K562 (cell line): Measurements from ENCODE around the gene KLHL24. TPM values are rescaled to one million over a fixed set of nuclear protein-coding genes. Genes with fewer than 3 reads are reported as not detected.

Experiments used
- ATAC-seq: fragments of 200-7000 bp; cut with Tn5 transposase; 3 replicates; pipeline ENCODE4 v1.9.1; 2020; ENCODE audit warnings: moderate library complexity
- BruUV-seq: library from RNA; stranded (reverse); fragments of 400-500 nt; replicated peaks from 2 replicates; lab custom pipeline; 2021; lab: Mats Ljungman, UMichigan
- CTCF ChIA-PET: fragments of 300-600 bp; formaldehyde crosslinking; extraction: SDS; loops from one replicate; lab custom pipeline; 2021; ENCODE audit warnings: low intra/inter-chr PET ratio; lab: Yijun Ruan, JAX
- POLR2A ChIA-PET: fragments of 300-600, 350-650 bp; sonication (Branson Sonifier 250); formaldehyde crosslinking; extraction: SDS; loops from one replicate; lab custom pipeline; 2021; ENCODE audit warnings: antibody characterized with exemption, inconsistent platforms; lab: Yijun Ruan, JAX
- DNase-seq, 4 experiments: peaks; one replicate each; pipeline versions ENCODE4 v3.0.0 to v3.0.0-alpha.2; 2011 to 2018; ENCODE audit warnings: low spot score in 3 of 4, mixed read lengths in 3 of 4; ENCODE audit errors: extremely low read depth in 1 of 4
- FAIRE-seq: peaks from 2 replicates; lab custom pipeline; 2011; peaks lifted over from hg19 to GRCh38; lab: Jason Lieb, UNC
- H2AFZ ChIP-seq: 2 replicates; pipeline ENCODE4 v1.6.0; 2011; ENCODE audit warnings: low read depth, low read length, control low read depth, inconsistent platforms
- H3K27ac ChIP-seq: fragments of 200-600 bp; 3 replicates; pipeline ENCODE4 v1.8.0; 2011; ENCODE audit warnings: low read depth, mild to moderate bottlenecking, control low read depth, inconsistent platforms, low read length, moderate library complexity, mixed read lengths; ENCODE audit errors: extremely low read depth
- H3K27me3 ChIP-seq, 2 experiments: fragments of 300-600 bp in 1 of 2; 2 replicates in 1 of 2; 3 replicates in 1 of 2; pipeline versions ENCODE4 v1.6.0 to v1.8.0; 2011; ENCODE audit warnings: inconsistent platforms in 2 of 2, low read length in 2 of 2, mild to moderate bottlenecking in 1 of 2, mixed read lengths in 1 of 2, moderate library complexity in 1 of 2; ENCODE audit not compliant: control insufficient read depth in 2 of 2, insufficient read depth in 2 of 2
- H3K36me3 ChIP-seq: fragments of 300-600 bp; 3 replicates; pipeline ENCODE4 v1.8.0; 2011; ENCODE audit warnings: mild to moderate bottlenecking, low read length, inconsistent platforms; ENCODE audit not compliant: control insufficient read depth, insufficient read depth
- H3K4me1 ChIP-seq, 2 experiments: fragments of 200-600 bp in 1 of 2; replicated peaks in 1 of 2; 2 replicates in 1 of 2; 3 replicates in 1 of 2; pipeline versions ENCODE4 v1.5.1 to v1.8.0; 2011; ENCODE audit warnings: inconsistent platforms in 2 of 2, low read length in 2 of 2, mild to moderate bottlenecking in 1 of 2, mixed read lengths in 1 of 2, moderate library complexity in 1 of 2; ENCODE audit not compliant: control insufficient read depth in 2 of 2, insufficient read depth in 2 of 2
- H3K4me2 ChIP-seq: 2 replicates; pipeline ENCODE4 v1.6.1; 2011; ENCODE audit warnings: low read length, control low read depth, inconsistent platforms, mixed read lengths; ENCODE audit not compliant: insufficient read depth
- H3K4me3 ChIP-seq: fragments of 200-600 bp; sonication (generic), shearing (Covaris generic); 2 replicates; pipeline ENCODE4 v1.5.1; 2016; ENCODE audit warnings: control low read depth, inconsistent platforms
- H3K79me2 ChIP-seq: fragments of 200-600 bp; 3 replicates; pipeline ENCODE4 v1.8.0; 2011; ENCODE audit warnings: low read length, inconsistent platforms; ENCODE audit not compliant: control insufficient read depth, insufficient read depth
- H3K9ac ChIP-seq, 2 experiments: 2 replicates each; pipeline versions ENCODE4 v1.6.0 to v1.6.1; 2011; ENCODE audit warnings: low read depth in 2 of 2, low read length in 2 of 2, control low read depth in 1 of 2, inconsistent platforms in 1 of 2, mild to moderate bottlenecking in 1 of 2, mixed read lengths in 1 of 2; ENCODE audit not compliant: insufficient read depth in 1 of 2
- H3K9me1 ChIP-seq: one replicate; pipeline ENCODE4 v1.6.0; 2011; ENCODE audit warnings: inconsistent platforms, mild to moderate bottlenecking, low read length, moderate library complexity; ENCODE audit not compliant: control insufficient read depth, insufficient read depth
- H3K9me3 ChIP-seq: replicated peaks from 2 replicates; pipeline ENCODE4 v1.5.1; 2011; ENCODE audit warnings: low read depth, low read length, inconsistent platforms; ENCODE audit not compliant: control insufficient read depth, insufficient read depth
- H4K20me1 ChIP-seq: replicated peaks from 2 replicates; pipeline ENCODE4 v1.6.1; 2011; ENCODE audit warnings: low read length, inconsistent platforms, mixed read lengths; ENCODE audit not compliant: control insufficient read depth, insufficient read depth
- FOS ChIP-seq: IDR thresholded peaks from 3 replicates; pipeline ENCODE4 v1.6.1; 2011; ENCODE audit not compliant: insufficient read length; ENCODE audit errors: extremely low read depth
- GABPB2 ChIP-seq: fragments of 250-450 bp; sonication (Bioruptor Pico); conservative IDR thresholded peaks from 2 replicates; pipeline ENCODE4 v1.5.1; 2021; ENCODE audit warnings: mild to moderate bottlenecking
- MAFF ChIP-seq: IDR thresholded peaks from 2 replicates; pipeline ENCODE4 v1.6.1; 2012; ENCODE audit warnings: low read length, improper control_type of control experiment
- NFE2 ChIP-seq: IDR thresholded peaks from 2 replicates; pipeline ENCODE4 v1.6.1; 2014; ENCODE audit warnings: antibody characterized with exemption, low read depth
- RBM14 ChIP-seq: fragments of 200-400 bp; formaldehyde crosslinking; IDR thresholded peaks from 2 replicates; pipeline ENCODE4 v1.6.1; 2018; ENCODE audit warnings: low read depth, mild to moderate bottlenecking, low read length, moderate library complexity, borderline replicate concordance; ENCODE audit not compliant: insufficient read depth
- RBM15 ChIP-seq: fragments of 200-400 bp; formaldehyde crosslinking; IDR thresholded peaks from 2 replicates; pipeline ENCODE4 v1.6.1; 2018; ENCODE audit warnings: mild to moderate bottlenecking, low read length, moderate library complexity; ENCODE audit not compliant: insufficient read depth
- SETDB1 ChIP-seq: IDR thresholded peaks from one replicate; pipeline ENCODE4 v1.6.1; 2012; ENCODE audit warnings: low read length, control low read depth, inconsistent platforms
- SMAD4 ChIP-seq: fragments of 250-450 bp; sonication (Bioruptor Pico); conservative IDR thresholded peaks from 2 replicates; pipeline ENCODE4 v1.8.0; 2021; ENCODE audit warnings: inconsistent platforms, mild to moderate bottlenecking, moderate library complexity
- SMARCA4 ChIP-seq: fragments of 450-650 bp; IDR thresholded peaks from 2 replicates; pipeline ENCODE4 v1.6.1; 2016
- SREBF2 ChIP-seq: sonication (generic); formaldehyde crosslinking; IDR thresholded peaks from 2 replicates; pipeline ENCODE4 v1.4.0; 2020; ENCODE audit warnings: mild to moderate bottlenecking, missing genetic modification reagents
- TSC22D4 ChIP-seq: fragments of 450-650 bp; IDR thresholded peaks from 2 replicates; pipeline ENCODE4 v1.6.1; 2016; ENCODE audit warnings: missing genetic modification characterization, missing biosample characterization, control low read depth
- ZFP36 ChIP-seq: fragments of 150-350 bp; IDR thresholded peaks from 2 replicates; pipeline ENCODE4 v1.6.1; 2018; ENCODE audit warnings: low read length, low read depth; ENCODE audit not compliant: partially characterized antibody
- ZNF140 ChIP-seq: fragments of 250-450 bp; sonication (Bioruptor Pico); IDR thresholded peaks from 2 replicates; pipeline ENCODE4 v1.8.0; 2021; ENCODE audit warnings: moderate library complexity, mild to moderate bottlenecking, inconsistent platforms
- ZNF717 ChIP-seq: fragments of 250-450 bp; sonication (Bioruptor Pico); IDR thresholded peaks from 2 replicates; pipeline ENCODE4 v1.5.0; 2021
- WGBS: fragments of 100-300 bp; shearing (Covaris generic); methylation state at CpG from one replicate; pipeline ENCODE4 v1.1.6; 2016; ENCODE audit warnings: low coverage, mixed read lengths; ENCODE audit not compliant: insufficient coverage; ENCODE audit errors: missing lambda C conversion rate; 5-methylcytosine and 5-hydroxymethylcytosine counted together
- in situ Hi-C: fragments of 300-500 bp; cut with MboI; formaldehyde crosslinking; loops from 4 replicates; pipeline ENCODE4 v1.15.0; 2018; ENCODE audit warnings: inconsistent platforms, mixed read lengths
- intact Hi-C: fragments of 100-400 bp; cut with micrococcal nuclease; formaldehyde crosslinking; loops from 2 replicates; pipeline ENCODE4 v1.14.2; 2022
- polyA plus RNA-seq, 8 experiments: library from polyadenylated mRNA; depleted of rRNA in 4 of 8; stranded (reverse) in 5 of 8; unstranded in 3 of 8; fragments of >200 nt; fragmentation: Nextera tagmentation in 2 of 8; fragmentation: Illumina TruSeq in 1 of 8; extraction: Ambion mirVana in 2 of 8; extraction: Trizol in 1 of 8; gene quantifications; 2 replicates each; pipeline versions ENCODE4 v1.2.1 to v1.2.3, GENCODE V29; 2011 to 2014; ENCODE audit warnings: inconsistent platforms in 1 of 8, missing spikeins in 1 of 8
- total RNA-seq, 7 experiments: library from RNA; depleted of rRNA in 6 of 7; stranded (reverse); fragments of >200 nt in 6 of 7; fragmentation: Illumina TruSeq in 2 of 7; extraction: Trizol in 2 of 7; gene quantifications; 2 replicates each; pipeline versions ENCODE4 v1.2.1 to v1.2.3, GENCODE V29; 2011 to 2021; ENCODE audit warnings: low replicate concordance in 1 of 7
- TF ChIP-seq, protein P1 (sequence below), 2 experiments: fragments of 450-650 bp in 1 of 2; IDR thresholded peaks; 2 replicates each; pipeline ENCODE4 v1.6.1; 2011 to 2017; ENCODE audit warnings: low read depth in 2 of 2, antibody characterized with exemption in 1 of 2, borderline replicate concordance in 1 of 2, low read length in 1 of 2, mild to moderate bottlenecking in 1 of 2, mixed read lengths in 1 of 2; ENCODE audit not compliant: control insufficient read depth in 1 of 2
- TF ChIP-seq, protein P2 (sequence below): fragments of 450-650 bp; IDR thresholded peaks from 2 replicates; pipeline ENCODE4 v1.6.1; 2016
- TF ChIP-seq, protein P3 (sequence below): fragments of 450-650 bp; IDR thresholded peaks from 2 replicates; pipeline ENCODE4 v1.6.1; 2017; ENCODE audit warnings: antibody characterized with exemption

Gene KLHL24
- total and polyA plus RNA-seq, 9 of the 15 experiments (the other 6 are each of a cell fraction or from before 2014, with no cell fraction given) = 3.3 to 21.2 (median 14.2) TPM

DNA sequence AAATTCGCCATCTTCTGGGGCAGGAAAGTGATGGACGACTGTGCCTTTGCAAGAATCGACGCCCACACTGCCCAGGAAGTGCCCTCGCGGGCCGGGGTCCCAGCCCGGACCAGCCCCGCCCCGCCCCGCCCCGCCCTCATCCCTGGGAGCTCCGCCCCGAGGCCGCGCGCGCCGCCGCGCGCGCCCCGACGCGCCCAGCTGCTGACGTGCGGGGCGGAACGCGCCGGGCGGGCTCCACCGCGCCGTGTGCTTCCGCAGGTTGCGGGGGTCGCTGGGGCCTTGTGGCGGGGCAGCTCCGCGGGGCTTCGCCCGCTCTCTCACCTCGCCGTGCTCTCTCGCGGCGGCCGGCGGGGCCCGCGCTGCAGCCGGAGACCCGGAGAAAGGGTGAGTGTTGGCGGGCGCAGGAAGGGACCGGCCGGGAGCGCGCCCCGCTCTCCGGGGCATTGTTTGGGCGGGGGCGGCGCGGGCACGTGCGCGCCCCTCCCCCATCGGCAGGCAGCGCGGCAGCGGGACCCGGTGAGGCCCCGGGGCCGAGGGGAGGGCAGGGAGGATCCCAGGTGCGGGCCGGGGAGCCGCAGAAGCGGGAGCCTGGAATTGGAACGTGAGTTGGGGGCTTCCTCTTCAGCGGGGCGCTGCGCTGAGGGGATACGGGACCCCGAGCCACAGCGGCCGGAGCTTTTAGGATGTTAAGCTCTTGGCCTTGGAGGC, 62.3 kb downstream of the KLHL24 start, which contains the start of gene YEATS2:
YEATS2 (plus strand) TSS at position 188 of the 708 bp plus-strand sequence. CDS start 17,366 bp downstream, outside the sequence.
- in situ Hi-C loops = no loop called here
- intact Hi-C loops = no loop called here
- DNase-seq (peak; percentile 79 to 95 (median 94)), ATAC-seq (peak; percentile 89), FAIRE-seq (no peak)
- peak within 1 kb of the TSS; percentile 87 for H3K27ac ChIP-seq
- H3K27me3 ChIP-seq = no peaks in the 10 kb centered on the region
- H3K36me3 ChIP-seq = peaks cover 8% of the 10 kb centered on the region; the same call in 2 of the 3 replicates
- H3K4me3 ChIP-seq = peak within 1 kb of the TSS; percentile 99
- POLR2A ChIA-PET = interaction anchor here (0.6 to 1.0 kb wide), 7 partner anchors 11 to 287 kb away, joined by 3 to 6 read pairs (median 3); no protein-coding TSS in a partner anchor
- CTCF ChIA-PET = interaction anchor here (0.7 kb wide), 1 partner anchor 500 kb away, joined by 4 read pairs; no protein-coding TSS in a partner anchor
- H3K4me1 ChIP-seq = peaks cover 5 to 17% of the 10 kb centered on the region in 2 experiments; a peak in 3 of 5 replicates
- under 1% methylated on average over 76 of the region's 89 CpGs for WGBS
- H3K9ac ChIP-seq = peak within 1 kb of the TSS; percentile 85 to 96
- H4K20me1 ChIP-seq = peaks cover 5% of the 10 kb centered on the region
- no peaks in the 10 kb centered on the region for H3K9me1 ChIP-seq
- H3K4me2 ChIP-seq = peak within 1 kb of the TSS; percentile 92
- H3K79me2 ChIP-seq = peaks cover 51% of the 10 kb centered on the region
- no peaks in the 10 kb centered on the region for H3K9me3 ChIP-seq
- no TSS peak for BruUV-seq
- peak within 1 kb of the TSS; percentile 98 for H2AFZ ChIP-seq
- TF ChIP-seq ZNF140 (CRISPR knock-in tag) (no peak), TSC22D4 (tag) (no peak), SMARCA4 (no peak), SREBF2 (no peak), MAFF (no peak), NFE2 (no peak), GABPB2 (no peak), FOS (no peak), RBM14 (no peak), ZFP36 (no peak), SETDB1 (no peak), ZNF717 (no peak), RBM15 (no peak), SMAD4 (CRISPR knock-in tag) (peak; percentile 84; the same call in 1 of the 2 replicates)
- TF ChIP-seq, protein P1, sequence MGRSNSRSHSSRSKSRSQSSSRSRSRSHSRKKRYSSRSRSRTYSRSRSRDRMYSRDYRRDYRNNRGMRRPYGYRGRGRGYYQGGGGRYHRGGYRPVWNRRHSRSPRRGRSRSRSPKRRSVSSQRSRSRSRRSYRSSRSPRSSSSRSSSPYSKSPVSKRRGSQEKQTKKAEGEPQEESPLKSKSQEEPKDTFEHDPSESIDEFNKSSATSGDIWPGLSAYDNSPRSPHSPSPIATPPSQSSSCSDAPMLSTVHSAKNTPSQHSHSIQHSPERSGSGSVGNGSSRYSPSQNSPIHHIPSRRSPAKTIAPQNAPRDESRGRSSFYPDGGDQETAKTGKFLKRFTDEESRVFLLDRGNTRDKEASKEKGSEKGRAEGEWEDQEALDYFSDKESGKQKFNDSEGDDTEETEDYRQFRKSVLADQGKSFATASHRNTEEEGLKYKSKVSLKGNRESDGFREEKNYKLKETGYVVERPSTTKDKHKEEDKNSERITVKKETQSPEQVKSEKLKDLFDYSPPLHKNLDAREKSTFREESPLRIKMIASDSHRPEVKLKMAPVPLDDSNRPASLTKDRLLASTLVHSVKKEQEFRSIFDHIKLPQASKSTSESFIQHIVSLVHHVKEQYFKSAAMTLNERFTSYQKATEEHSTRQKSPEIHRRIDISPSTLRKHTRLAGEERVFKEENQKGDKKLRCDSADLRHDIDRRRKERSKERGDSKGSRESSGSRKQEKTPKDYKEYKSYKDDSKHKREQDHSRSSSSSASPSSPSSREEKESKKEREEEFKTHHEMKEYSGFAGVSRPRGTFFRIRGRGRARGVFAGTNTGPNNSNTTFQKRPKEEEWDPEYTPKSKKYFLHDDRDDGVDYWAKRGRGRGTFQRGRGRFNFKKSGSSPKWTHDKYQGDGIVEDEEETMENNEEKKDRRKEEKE (IDR thresholded peaks at IDR 0.05; ENCODE audit: borderline replicate concordance in 1 of 2, control insufficient read depth in 1 of 2, low read depth in 2 of 2, low read length in 1 of 2) = no peak
- TF ChIP-seq, protein P2, sequence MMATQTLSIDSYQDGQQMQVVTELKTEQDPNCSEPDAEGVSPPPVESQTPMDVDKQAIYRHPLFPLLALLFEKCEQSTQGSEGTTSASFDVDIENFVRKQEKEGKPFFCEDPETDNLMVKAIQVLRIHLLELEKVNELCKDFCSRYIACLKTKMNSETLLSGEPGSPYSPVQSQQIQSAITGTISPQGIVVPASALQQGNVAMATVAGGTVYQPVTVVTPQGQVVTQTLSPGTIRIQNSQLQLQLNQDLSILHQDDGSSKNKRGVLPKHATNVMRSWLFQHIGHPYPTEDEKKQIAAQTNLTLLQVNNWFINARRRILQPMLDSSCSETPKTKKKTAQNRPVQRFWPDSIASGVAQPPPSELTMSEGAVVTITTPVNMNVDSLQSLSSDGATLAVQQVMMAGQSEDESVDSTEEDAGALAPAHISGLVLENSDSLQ = no peak
- TF ChIP-seq, protein P3, sequence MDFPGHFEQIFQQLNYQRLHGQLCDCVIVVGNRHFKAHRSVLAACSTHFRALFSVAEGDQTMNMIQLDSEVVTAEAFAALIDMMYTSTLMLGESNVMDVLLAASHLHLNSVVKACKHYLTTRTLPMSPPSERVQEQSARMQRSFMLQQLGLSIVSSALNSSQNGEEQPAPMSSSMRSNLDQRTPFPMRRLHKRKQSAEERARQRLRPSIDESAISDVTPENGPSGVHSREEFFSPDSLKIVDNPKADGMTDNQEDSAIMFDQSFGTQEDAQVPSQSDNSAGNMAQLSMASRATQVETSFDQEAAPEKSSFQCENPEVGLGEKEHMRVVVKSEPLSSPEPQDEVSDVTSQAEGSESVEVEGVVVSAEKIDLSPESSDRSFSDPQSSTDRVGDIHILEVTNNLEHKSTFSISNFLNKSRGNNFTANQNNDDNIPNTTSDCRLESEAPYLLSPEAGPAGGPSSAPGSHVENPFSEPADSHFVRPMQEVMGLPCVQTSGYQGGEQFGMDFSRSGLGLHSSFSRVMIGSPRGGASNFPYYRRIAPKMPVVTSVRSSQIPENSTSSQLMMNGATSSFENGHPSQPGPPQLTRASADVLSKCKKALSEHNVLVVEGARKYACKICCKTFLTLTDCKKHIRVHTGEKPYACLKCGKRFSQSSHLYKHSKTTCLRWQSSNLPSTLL = no peak
